Stomach (tissue), 4 donors: ENCODE measurements around the gene URB1.

ENCODE experiments used
- POLR2A ChIP-seq, 4 donors: fragments of 450-650 bp; IDR thresholded peaks; one replicate each; pipeline ENCODE4 v1.6.1; 2016; ENCODE audit warnings: antibody characterized with exemption in 4 of 4, control low read depth in 2 of 4, mild to moderate bottlenecking in 1 of 4, moderate library complexity in 1 of 4
- TF ChIP-seq, protein P1 (sequence below), 7 experiments: fragments of 450-650 bp in 4 of 7; fragments of 200-600 bp in 3 of 7; sonication (generic) in 3 of 7; IDR thresholded peaks; one replicate each; pipeline ENCODE4 v1.5.1; 2016 to 2019; ENCODE audit warnings: antibody characterized with exemption in 7 of 7, control low read depth in 2 of 7, mild to moderate bottlenecking in 1 of 7

DNA sequence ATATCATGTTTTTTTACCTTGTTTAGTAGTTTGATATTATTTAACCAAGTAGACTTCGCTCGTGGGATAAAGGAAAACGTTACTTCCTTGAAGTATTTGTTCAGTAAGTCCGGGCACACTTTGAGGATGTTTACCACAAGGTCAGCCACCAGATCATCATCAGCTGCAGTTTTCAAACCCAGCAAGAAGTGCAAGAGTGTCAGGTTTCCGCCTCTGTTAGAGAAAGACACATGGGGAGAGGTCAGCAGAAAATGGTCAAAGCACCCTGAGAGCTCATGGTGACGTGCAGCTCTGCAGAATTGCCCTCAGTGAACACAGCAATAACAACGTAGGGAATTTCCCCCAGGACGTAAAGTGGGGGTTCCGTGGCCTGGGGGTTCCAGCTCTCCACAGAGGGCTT, 24.4 kb downstream of the URB1 start:
- TF ChIP-seq, protein P1, sequence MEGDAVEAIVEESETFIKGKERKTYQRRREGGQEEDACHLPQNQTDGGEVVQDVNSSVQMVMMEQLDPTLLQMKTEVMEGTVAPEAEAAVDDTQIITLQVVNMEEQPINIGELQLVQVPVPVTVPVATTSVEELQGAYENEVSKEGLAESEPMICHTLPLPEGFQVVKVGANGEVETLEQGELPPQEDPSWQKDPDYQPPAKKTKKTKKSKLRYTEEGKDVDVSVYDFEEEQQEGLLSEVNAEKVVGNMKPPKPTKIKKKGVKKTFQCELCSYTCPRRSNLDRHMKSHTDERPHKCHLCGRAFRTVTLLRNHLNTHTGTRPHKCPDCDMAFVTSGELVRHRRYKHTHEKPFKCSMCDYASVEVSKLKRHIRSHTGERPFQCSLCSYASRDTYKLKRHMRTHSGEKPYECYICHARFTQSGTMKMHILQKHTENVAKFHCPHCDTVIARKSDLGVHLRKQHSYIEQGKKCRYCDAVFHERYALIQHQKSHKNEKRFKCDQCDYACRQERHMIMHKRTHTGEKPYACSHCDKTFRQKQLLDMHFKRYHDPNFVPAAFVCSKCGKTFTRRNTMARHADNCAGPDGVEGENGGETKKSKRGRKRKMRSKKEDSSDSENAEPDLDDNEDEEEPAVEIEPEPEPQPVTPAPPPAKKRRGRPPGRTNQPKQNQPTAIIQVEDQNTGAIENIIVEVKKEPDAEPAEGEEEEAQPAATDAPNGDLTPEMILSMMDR (IDR thresholded peaks at IDR 0.05): no peak
- no peak for TF ChIP-seq POLR2A (IDR thresholded peaks at IDR 0.05)
